22Rv1 (cell line): Measurements from ENCODE around the gene TMEM158.

Source experiments
- CTCF ChIP-seq: fragments of 450-650 bp; IDR thresholded peaks from 2 replicates; pipeline ENCODE4 v1.5.1; 2017; ENCODE audit warnings: mild to moderate bottlenecking
- ZFX ChIP-seq: fragments of 450-650 bp; IDR thresholded peaks from 2 replicates; pipeline ENCODE4 v1.6.1; 2017; ENCODE audit warnings: antibody characterized with exemption, borderline replicate concordance

DNA sequence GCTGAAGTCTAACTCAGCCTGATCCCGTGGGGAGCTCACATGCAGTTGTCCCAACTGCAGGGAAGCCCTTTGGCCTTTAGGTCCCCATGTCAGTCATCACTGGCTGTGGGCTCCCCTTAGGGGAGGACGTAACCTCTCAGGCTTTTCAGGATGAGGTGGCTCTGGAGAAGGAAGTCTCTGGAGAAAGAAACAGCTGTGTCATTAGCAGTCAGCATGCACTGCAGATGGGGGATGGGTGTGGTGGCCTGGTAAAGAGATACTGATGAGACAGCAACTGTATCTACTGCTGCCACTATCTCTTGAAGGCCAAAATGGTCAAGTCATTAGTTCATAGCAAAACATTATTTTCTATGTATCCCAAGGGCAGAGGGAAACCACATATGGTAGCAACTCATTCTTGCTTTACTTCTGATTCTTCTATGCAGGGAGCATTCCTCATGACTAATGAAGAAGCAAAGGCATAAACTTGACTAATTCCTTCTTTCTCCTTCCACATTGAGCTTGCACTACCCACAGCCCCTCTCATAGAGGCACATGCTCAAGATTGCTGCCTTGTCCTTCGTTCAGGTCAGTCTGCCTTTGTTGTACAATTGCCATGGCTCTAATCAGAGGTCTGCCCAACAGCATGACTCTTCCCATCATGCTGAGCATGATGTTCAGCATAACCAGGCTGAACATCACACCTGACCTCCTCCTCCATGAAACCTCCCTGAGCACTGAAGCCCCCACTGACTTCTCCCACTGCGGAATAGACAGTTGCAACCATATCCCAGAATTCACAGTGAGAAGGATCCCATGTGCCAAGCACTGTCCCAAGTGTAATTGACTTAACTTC is 47.8 kb upstream of the TMEM158 start:
- TF ChIP-seq CTCF (no peak), ZFX (no peak)
